Activated CD8-positive, alpha-beta memory T cell treated with anti-CD3 and anti-CD28 coated beads, Interleukin-2, amount 10 ng/mL, durations not matched to agents 7 days and 5 days (primary cell): ENCODE results near the gene MOBP. TPM values are rescaled to one million over a fixed set of nuclear protein-coding genes. Genes with fewer than 3 reads are reported as not detected.
"Not testable (repeated sequence)": the region's sequence is repeated elsewhere in the genome, so short reads cannot be mapped to it uniquely, and the experiment has no call there.

Source experiments
- ATAC-seq: fragments of 150-1000 bp; cut with Tn5 transposase; one replicate; pipeline ENCODE4 v1.10.0; 2021; ENCODE audit warnings: moderate library complexity
- CTCF ChIA-PET: fragments of 350-600 bp; sonication (Branson Sonifier 250); formaldehyde crosslinking; loops from one replicate; lab custom pipeline; 2021; ENCODE audit warnings: antibody characterized with exemption; lab: Charles Lee
- DNase-seq: peaks from one replicate; pipeline ENCODE4 v3.0.0-alpha.2; 2020
- H3K27ac Mint-ChIP-seq: one replicate; pipeline ENCODE4 v1.8.0; 2021; ENCODE audit warnings: mild to moderate bottlenecking, mixed read lengths
- H3K27me3 Mint-ChIP-seq: one replicate; pipeline ENCODE4 v1.8.0; 2021; ENCODE audit warnings: mixed read lengths
- H3K36me3 Mint-ChIP-seq: one replicate; pipeline ENCODE4 v1.8.0; 2021; ENCODE audit warnings: mild to moderate bottlenecking, mixed read lengths
- H3K4me1 Mint-ChIP-seq: one replicate; pipeline ENCODE4 v1.8.0; 2021; ENCODE audit warnings: mixed read lengths
- H3K4me3 Mint-ChIP-seq: one replicate; pipeline ENCODE4 v1.8.0; 2021; ENCODE audit warnings: mild to moderate bottlenecking, moderate library complexity, mixed read lengths
- H3K9me3 Mint-ChIP-seq: one replicate; pipeline ENCODE4 v1.8.0; 2022; ENCODE audit warnings: low read depth, mixed read lengths
- total RNA-seq, 2 experiments: library from RNA; stranded (reverse); gene quantifications; one replicate each; pipeline ENCODE4 v1.2.3, GENCODE V29; 2021

MOBP gene
- total RNA-seq, 2 experiments from 2014 or later, result not detected

- H3K9me3 Mint-ChIP-seq, DNase-seq, H3K36me3 Mint-ChIP-seq, CTCF ChIA-PET, ATAC-seq, H3K4me3 Mint-ChIP-seq, H3K4me1 Mint-ChIP-seq, H3K27ac Mint-ChIP-seq: not testable (repeated sequence)
- H3K27me3 Mint-ChIP-seq, result peaks cover 35% of the 10 kb centered on the region
These were observed 8.9 kb upstream of the MOBP start for GRCh38 chr3:39458579-39458978.

GRCh38 chr3:39460677-39461076 is 6.8 kb upstream of the MOBP start:
- ATAC-seq, result no peak
- Mint-ChIP-seq H3K4me3 (no peak overlapping the region), H3K27me3 (peaks cover 36% of the 10 kb centered on the region), H3K27ac (no peak overlapping the region), H3K36me3 (no peaks in the 10 kb centered on the region), H3K4me1 (no peaks in the 10 kb centered on the region), H3K9me3 (no peaks in the 10 kb centered on the region)
- no peak for DNase-seq
- CTCF ChIA-PET, result interaction anchor here (1.3 kb wide), 1 partner anchor 13 kb away, joined by 3 read pairs; no protein-coding TSS in a partner anchor

- ATAC-seq, result no peak
- Mint-ChIP-seq H3K4me3 (no peak overlapping the region), H3K4me1 (no peaks in the 10 kb centered on the region), H3K27me3 (peaks cover 38% of the 10 kb centered on the region), H3K27ac (no peak overlapping the region), H3K36me3 (no peaks in the 10 kb centered on the region), H3K9me3 (no peaks in the 10 kb centered on the region)
- DNase-seq, result no peak
- CTCF ChIA-PET, result no interaction called here
These were observed 4.2 kb upstream of the MOBP start for GRCh38 chr3:39463269-39463668.

- no peaks in the 10 kb centered on the region for H3K4me1 Mint-ChIP-seq
- no peak overlapping the region for H3K4me3 Mint-ChIP-seq
- CTCF ChIA-PET, result no interaction called here
- no peaks in the 10 kb centered on the region for H3K36me3 Mint-ChIP-seq
- ATAC-seq, result no peak
- peaks cover 39% of the 10 kb centered on the region for H3K27me3 Mint-ChIP-seq
- H3K9me3 Mint-ChIP-seq, result no peaks in the 10 kb centered on the region
- H3K27ac Mint-ChIP-seq, result no peak overlapping the region
- no peak for DNase-seq
These were observed 492 bp upstream of the MOBP start for GRCh38 chr3:39466988-39467387.

- no peak for DNase-seq
- H3K27ac Mint-ChIP-seq, result no peak overlapping the region
- no peaks in the 10 kb centered on the region for H3K9me3 Mint-ChIP-seq
- H3K4me3 Mint-ChIP-seq, result no peak overlapping the region
- CTCF ChIA-PET, result no interaction called here
- H3K36me3 Mint-ChIP-seq, result no peaks in the 10 kb centered on the region
- peaks cover 30% of the 10 kb centered on the region for H3K27me3 Mint-ChIP-seq
- no peak for ATAC-seq
- H3K4me1 Mint-ChIP-seq, result no peaks in the 10 kb centered on the region
These were observed 592 bp downstream of the MOBP start for GRCh38 chr3:39468108-39468436.

- DNase-seq, result no peak
- no peaks in the 10 kb centered on the region for H3K36me3 Mint-ChIP-seq
- H3K9me3 Mint-ChIP-seq, result no peaks in the 10 kb centered on the region
- ATAC-seq, result no peak
- no peak overlapping the region for H3K27ac Mint-ChIP-seq
- no peak overlapping the region for H3K4me3 Mint-ChIP-seq
- H3K4me1 Mint-ChIP-seq, result no peaks in the 10 kb centered on the region
- CTCF ChIA-PET, result no interaction called here
- H3K27me3 Mint-ChIP-seq, result peaks cover 28% of the 10 kb centered on the region
These were observed 1.8 kb downstream of the MOBP start for GRCh38 chr3:39469258-39469657.

GRCh38 chr3:39469945-39470344 is 2.5 kb downstream of the MOBP start:
- Mint-ChIP-seq H3K9me3 (no peaks in the 10 kb centered on the region), H3K4me3 (no peak overlapping the region), H3K27me3 (peaks cover 25% of the 10 kb centered on the region), H3K4me1 (no peaks in the 10 kb centered on the region), H3K36me3 (no peaks in the 10 kb centered on the region), H3K27ac (no peak overlapping the region)
- DNase-seq (no peak), ATAC-seq (no peak)
- CTCF ChIA-PET, result no interaction called here

GRCh38 chr3:39471652-39472051 is 4.2 kb downstream of the MOBP start:
- CTCF ChIA-PET, result interaction anchor here (0.6 to 2.6 kb wide), 2 partner anchors 16 to 24 kb away, joined by 3 to 10 read pairs; no protein-coding TSS in a partner anchor
- no peak for DNase-seq
- H3K4me1 Mint-ChIP-seq, result no peaks in the 10 kb centered on the region

GRCh38 chr3:39473452-39474125 is 6.1 kb downstream of the MOBP start:
- ATAC-seq, result no peak
- Mint-ChIP-seq H3K27ac (no peak overlapping the region), H3K4me1 (no peaks in the 10 kb centered on the region), H3K36me3 (no peaks in the 10 kb centered on the region), H3K4me3 (no peak overlapping the region), H3K27me3 (peaks cover 15% of the 10 kb centered on the region), H3K9me3 (peaks cover 3% of the 10 kb centered on the region)
- CTCF ChIA-PET, result interaction anchor here (2.6 kb wide), 1 partner anchor 26 kb away, joined by 10 read pairs; no protein-coding TSS in a partner anchor
- no peak for DNase-seq

More at GRCh38 chr3:39471652-39472051, 4.2 kb downstream of the MOBP start:
- Mint-ChIP-seq H3K27me3 (peaks cover 20% of the 10 kb centered on the region), H3K4me3 (no peak overlapping the region), H3K9me3 (peaks cover 3% of the 10 kb centered on the region), H3K36me3 (no peaks in the 10 kb centered on the region), H3K27ac (no peak overlapping the region)
- ATAC-seq, result no peak

GRCh38 chr3:39474126-39474515 is 6.6 kb downstream of the MOBP start:
- no peak overlapping the region for H3K4me3 Mint-ChIP-seq
- no peaks in the 10 kb centered on the region for H3K4me1 Mint-ChIP-seq
- H3K36me3 Mint-ChIP-seq, result no peaks in the 10 kb centered on the region
- CTCF ChIA-PET, result interaction anchor here (2.6 kb wide), 1 partner anchor 26 kb away, joined by 10 read pairs; no protein-coding TSS in a partner anchor
- peaks cover 15% of the 10 kb centered on the region for H3K27me3 Mint-ChIP-seq
- no peak overlapping the region for H3K27ac Mint-ChIP-seq
- H3K9me3 Mint-ChIP-seq, result peaks cover 3% of the 10 kb centered on the region
- ATAC-seq (no peak), DNase-seq (no peak)

GRCh38 chr3:39476783-39477182 is 9.3 kb downstream of the MOBP start:
- no peaks in the 10 kb centered on the region for H3K36me3 Mint-ChIP-seq
- CTCF ChIA-PET, result interaction anchor here (1.6 kb wide), 1 partner anchor 29 kb away, joined by 10 read pairs; no protein-coding TSS in a partner anchor
- H3K4me3 Mint-ChIP-seq, result no peak overlapping the region
- no peak for DNase-seq
- no peak overlapping the region for H3K27ac Mint-ChIP-seq
- no peaks in the 10 kb centered on the region for H3K4me1 Mint-ChIP-seq
- no peak for ATAC-seq
- H3K27me3 Mint-ChIP-seq, result peaks cover 7% of the 10 kb centered on the region
- peaks cover 3% of the 10 kb centered on the region for H3K9me3 Mint-ChIP-seq

GRCh38 chr3:39478226-39478625 is 10.7 kb downstream of the MOBP start:
- no peak for ATAC-seq
- Mint-ChIP-seq H3K9me3 (peaks cover 3% of the 10 kb centered on the region), H3K36me3 (no peaks in the 10 kb centered on the region), H3K4me3 (no peak overlapping the region), H3K27ac (no peak overlapping the region), H3K27me3 (peaks cover 6% of the 10 kb centered on the region), H3K4me1 (no peaks in the 10 kb centered on the region)
- DNase-seq, result no peak
- CTCF ChIA-PET, result interaction anchor here (1.0 to 1.6 kb wide), 2 partner anchors 9 to 31 kb away, joined by 3 to 10 read pairs; no protein-coding TSS in a partner anchor

GRCh38 chr3:39479701-39480414 is 12.4 kb downstream of the MOBP start:
- Mint-ChIP-seq H3K9me3 (peaks cover 3% of the 10 kb centered on the region), H3K27ac (no peak overlapping the region), H3K4me1 (no peaks in the 10 kb centered on the region), H3K27me3 (peaks cover 3% of the 10 kb centered on the region), H3K4me3 (no peak overlapping the region), H3K36me3 (no peaks in the 10 kb centered on the region)
- no peak for DNase-seq
- ATAC-seq, result no peak
- CTCF ChIA-PET, result interaction anchor here (2.3 kb wide), 1 partner anchor 32 kb away, joined by 6 read pairs; no protein-coding TSS in a partner anchor

- ATAC-seq (no peak), DNase-seq (no peak)
- Mint-ChIP-seq H3K4me3 (no peak overlapping the region), H3K36me3 (no peaks in the 10 kb centered on the region), H3K27ac (no peak overlapping the region), H3K9me3 (no peaks in the 10 kb centered on the region), H3K27me3 (peaks cover 14% of the 10 kb centered on the region), H3K4me1 (no peaks in the 10 kb centered on the region)
- CTCF ChIA-PET, result interaction anchor here (1.6 to 2.1 kb wide), 2 partner anchors 14 to 38 kb away, joined by 5 to 7 read pairs; no protein-coding TSS in a partner anchor
These were observed 18.1 kb downstream of the MOBP start for GRCh38 chr3:39485547-39485946.
